Measurements from ENCODE around the gene PARD6G. TPM values are rescaled to one million over a fixed set of nuclear protein-coding genes. Genes with fewer than 3 reads are reported as not detected.

Gene PARD6G
- total and polyA plus RNA-seq, 7 donors = 1.2 to 13.0 (median 7.8) TPM; not detected in 1

DNA sequence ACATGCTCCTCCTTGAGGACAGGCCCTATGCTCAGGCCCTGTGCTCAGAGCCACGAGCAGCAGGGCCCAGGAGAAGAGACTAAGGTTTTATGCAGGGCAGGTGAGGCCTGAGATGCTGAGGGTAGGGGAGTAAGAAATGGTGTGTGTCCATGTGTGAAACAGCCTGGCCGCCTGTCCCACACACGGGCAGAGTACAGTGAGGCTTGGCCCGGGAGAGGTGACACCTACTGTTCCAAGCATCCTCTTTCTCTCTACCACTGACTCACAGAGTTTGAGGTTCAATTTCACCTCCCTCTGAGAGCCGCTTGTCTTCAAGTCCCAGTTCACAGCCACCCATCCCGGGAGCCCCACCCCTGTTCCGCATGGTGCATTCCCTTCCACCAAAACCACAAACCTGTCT is 84.1 kb downstream of the PARD6G start:
- no peak for DNase-seq
- intact Hi-C loops (cut with DNase I) = no loop called here
- no peak overlapping the region for H3K27ac ChIP-seq
- no peaks in the 10 kb centered on the region for H3K4me1 ChIP-seq
- TF ChIP-seq EP300 (IDR thresholded peaks at IDR 0.05) = no peak
- TF ChIP-seq POLR2A (IDR thresholded peaks at IDR 0.05) = no peak
- no peak for TF ChIP-seq POLR2AphosphoS5 (IDR thresholded peaks at IDR 0.05)
- TF ChIP-seq, protein P1, sequence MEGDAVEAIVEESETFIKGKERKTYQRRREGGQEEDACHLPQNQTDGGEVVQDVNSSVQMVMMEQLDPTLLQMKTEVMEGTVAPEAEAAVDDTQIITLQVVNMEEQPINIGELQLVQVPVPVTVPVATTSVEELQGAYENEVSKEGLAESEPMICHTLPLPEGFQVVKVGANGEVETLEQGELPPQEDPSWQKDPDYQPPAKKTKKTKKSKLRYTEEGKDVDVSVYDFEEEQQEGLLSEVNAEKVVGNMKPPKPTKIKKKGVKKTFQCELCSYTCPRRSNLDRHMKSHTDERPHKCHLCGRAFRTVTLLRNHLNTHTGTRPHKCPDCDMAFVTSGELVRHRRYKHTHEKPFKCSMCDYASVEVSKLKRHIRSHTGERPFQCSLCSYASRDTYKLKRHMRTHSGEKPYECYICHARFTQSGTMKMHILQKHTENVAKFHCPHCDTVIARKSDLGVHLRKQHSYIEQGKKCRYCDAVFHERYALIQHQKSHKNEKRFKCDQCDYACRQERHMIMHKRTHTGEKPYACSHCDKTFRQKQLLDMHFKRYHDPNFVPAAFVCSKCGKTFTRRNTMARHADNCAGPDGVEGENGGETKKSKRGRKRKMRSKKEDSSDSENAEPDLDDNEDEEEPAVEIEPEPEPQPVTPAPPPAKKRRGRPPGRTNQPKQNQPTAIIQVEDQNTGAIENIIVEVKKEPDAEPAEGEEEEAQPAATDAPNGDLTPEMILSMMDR (IDR thresholded peaks at IDR 0.05) = no peak
- H3K9me3 ChIP-seq = peaks cover 0 to 4% (median 2%) of the 10 kb centered on the region in 4 donors
- no peaks in the 10 kb centered on the region for H3K36me3 ChIP-seq
- H3K27me3 ChIP-seq = peaks cover 0 to 10% (median 0%) of the 10 kb centered on the region in 3 donors
- H3K4me3 ChIP-seq = no peak overlapping the region
- 94 to 95% methylated on average over 7 of the region's 7 CpGs for WGBS, 2 donors

DNA sequence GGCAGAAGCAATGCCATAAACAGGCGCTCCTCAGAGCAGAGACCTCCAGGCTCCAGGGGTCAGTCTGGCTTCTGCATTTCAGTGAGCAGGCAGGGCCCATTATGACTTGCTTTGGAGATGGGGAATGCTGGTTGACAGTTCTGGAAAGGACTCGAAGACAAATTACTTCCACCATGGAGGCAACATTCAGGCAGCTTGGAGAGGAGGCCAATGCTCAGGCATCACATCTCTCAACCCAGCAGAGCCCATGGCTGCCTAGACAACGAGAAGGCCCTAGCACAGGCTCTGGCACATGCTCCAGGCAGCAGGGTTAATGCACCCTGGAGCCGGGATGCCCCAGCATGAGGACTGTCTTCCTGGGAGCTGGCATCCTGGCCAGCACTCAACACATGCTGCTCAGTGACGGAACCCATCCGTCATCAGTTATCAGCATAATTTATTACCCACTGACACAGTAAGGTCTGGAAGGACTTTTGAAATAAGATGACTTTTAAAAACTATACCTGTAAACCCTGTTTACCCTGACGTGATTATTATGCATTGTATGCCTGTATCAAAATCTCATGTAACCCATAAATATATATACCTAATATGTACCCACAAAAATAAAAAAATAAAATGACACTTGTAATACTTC is 85.4 kb downstream of the PARD6G start:
- intact Hi-C loops (cut with DNase I) = no loop called here
- 87 to 93% methylated on average over 7 of the region's 7 CpGs for WGBS, 2 donors
- DNase-seq = no peak
- H3K27ac ChIP-seq = no peak overlapping the region
- peaks cover 0 to 4% (median 2%) of the 10 kb centered on the region in 4 donors for H3K9me3 ChIP-seq
- H3K4me3 ChIP-seq = no peak overlapping the region
- no peaks in the 10 kb centered on the region for H3K36me3 ChIP-seq
- H3K27me3 ChIP-seq = peaks cover 0 to 10% (median 0%) of the 10 kb centered on the region in 3 donors
- no peaks in the 10 kb centered on the region for H3K4me1 ChIP-seq
- TF ChIP-seq, protein P1 (IDR thresholded peaks at IDR 0.05) = no peak
- no peak for TF ChIP-seq POLR2AphosphoS5 (IDR thresholded peaks at IDR 0.05)
- no peak for TF ChIP-seq EP300 (IDR thresholded peaks at IDR 0.05)
- TF ChIP-seq POLR2A (IDR thresholded peaks at IDR 0.05) = no peak

GRCh38 chr18:80159713-80160636 is 87.3 kb downstream of the PARD6G start:
- Histone ChIP-seq H3K9me3 (peaks cover 0 to 2% (median under 1%) of the 10 kb centered on the region in 4 donors), H3K4me1 (no peaks in the 10 kb centered on the region), H3K27me3 (peaks cover 0 to 10% (median 0%) of the 10 kb centered on the region in 3 donors), H3K27ac (no peak overlapping the region), H3K4me3 (peak overlapping the region in 3 of 4 donors; percentile 14 to 31 (median 21)), H3K36me3 (no peaks in the 10 kb centered on the region)
- no peak for DNase-seq
- TF ChIP-seq POLR2AphosphoS5 (IDR thresholded peaks at IDR 0.05) = no peak
- TF ChIP-seq EP300 (IDR thresholded peaks at IDR 0.05) = no peak
- TF ChIP-seq, protein P1 (IDR thresholded peaks at IDR 0.05) = peak in 2 of 4 experiments; percentile 39 to 58
- 61 to 83% methylated on average over 109 of the region's 109 CpGs for WGBS, 2 donors
- intact Hi-C loops (cut with DNase I) = no loop called here

- no peaks in the 10 kb centered on the region for H3K4me1 ChIP-seq
- 72 to 82% methylated on average over 5 of the region's 5 CpGs for WGBS, 2 donors
- H3K9me3 ChIP-seq = no peaks in the 10 kb centered on the region
- H3K27me3 ChIP-seq = peaks cover 0 to 10% (median 0%) of the 10 kb centered on the region in 3 donors
- intact Hi-C loops (cut with DNase I) = no loop called here
- no peak overlapping the region for H3K27ac ChIP-seq
- H3K36me3 ChIP-seq = no peaks in the 10 kb centered on the region
- DNase-seq = no peak
- TF ChIP-seq, protein P1 (IDR thresholded peaks at IDR 0.05) = no peak
- TF ChIP-seq POLR2A (IDR thresholded peaks at IDR 0.05) (no peak), EP300 (IDR thresholded peaks at IDR 0.05) (no peak), POLR2AphosphoS5 (IDR thresholded peaks at IDR 0.05) (no peak)
- no peak overlapping the region for H3K4me3 ChIP-seq
These were observed 88.9 kb downstream of the PARD6G start for GRCh38 chr18:80158365-80158764.

Data from sigmoid colon (tissue), 7 donors.